Measurements from ENCODE around the gene SOHLH2. TPM values are rescaled to one million over a fixed set of nuclear protein-coding genes. Genes with fewer than 3 reads are reported as not detected.

The SOHLH2 gene
- total and polyA plus RNA-seq, 4 donors, result 0.84 TPM; not detected in 3

DNA sequence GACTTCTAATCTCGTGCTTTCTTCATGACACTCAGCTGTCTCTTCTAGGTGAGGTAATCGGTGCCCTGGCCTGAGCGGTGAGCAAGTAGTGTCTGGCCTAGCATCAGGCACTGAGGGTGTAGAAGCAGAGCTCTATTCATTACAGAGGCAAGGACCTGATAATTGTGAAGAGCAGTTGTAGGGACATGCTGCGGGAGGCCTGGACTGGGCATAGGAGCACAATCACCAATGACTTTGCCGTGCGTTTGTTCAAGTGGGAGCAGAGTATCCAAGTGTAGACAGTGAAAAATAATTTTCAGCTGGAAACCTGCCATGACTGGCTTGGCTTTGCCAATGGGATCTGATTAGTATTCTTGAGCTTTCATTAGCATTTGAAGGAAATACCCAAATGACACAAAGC is 51.1 kb downstream of the SOHLH2 start:
- Histone ChIP-seq H3K36me3 (ENCODE audit: control insufficient read depth in 4 of 4, insufficient read depth in 3 of 4, low read depth in 1 of 4, low read length in 3 of 4) (no peaks in the 10 kb centered on the region), H3K27ac (ENCODE audit: low read depth in 1 of 2, low read length in 2 of 2) (no peak overlapping the region), H3K4me3 (ENCODE audit: low read depth in 1 of 3, low read length in 3 of 3) (no peak overlapping the region), H3K9ac (ENCODE audit: low read depth in 1 of 2, low read length in 2 of 2) (no peak overlapping the region), H3K27me3 (ENCODE audit: control insufficient read depth in 4 of 4, insufficient read depth in 4 of 4, low read length in 3 of 4) (no peaks in the 10 kb centered on the region), H3K4me1 (ENCODE audit: control insufficient read depth in 4 of 4, insufficient read depth in 4 of 4, low read length in 3 of 4) (no peaks in the 10 kb centered on the region), H3K9me3 (ENCODE audit: control insufficient read depth in 4 of 4, low read length in 3 of 4) (no peaks in the 10 kb centered on the region)
- DNase-seq (ENCODE audit: low spot score), result no peak
- TF ChIP-seq FOXA1 (IDR thresholded peaks at IDR 0.05) (no peak), SP1 (IDR thresholded peaks at IDR 0.05) (no peak), RXRA (IDR thresholded peaks at IDR 0.05) (no peak), TAF1 (conservative IDR thresholded peaks at IDR 0.05) (no peak), YY1 (IDR thresholded peaks at IDR 0.05) (no peak), GABPA (IDR thresholded peaks at IDR 0.05 in 1 of 2, conservative IDR thresholded peaks at IDR 0.05 in 1 of 2) (no peak), HNF4A (conservative IDR thresholded peaks at IDR 0.05) (no peak), EGR1 (IDR thresholded peaks at IDR 0.05; ENCODE audit: low read depth in 2 of 2) (no peak), FOXA2 (IDR thresholded peaks at IDR 0.05) (no peak), HNF4G (IDR thresholded peaks at IDR 0.05) (no peak), JUND (IDR thresholded peaks at IDR 0.05) (no peak), NR2F2 (IDR thresholded peaks at IDR 0.05) (no peak), RAD21 (IDR thresholded peaks at IDR 0.05) (no peak)
- TF ChIP-seq, protein P1, sequence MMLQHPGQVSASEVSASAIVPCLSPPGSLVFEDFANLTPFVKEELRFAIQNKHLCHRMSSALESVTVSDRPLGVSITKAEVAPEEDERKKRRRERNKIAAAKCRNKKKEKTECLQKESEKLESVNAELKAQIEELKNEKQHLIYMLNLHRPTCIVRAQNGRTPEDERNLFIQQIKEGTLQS (IDR thresholded peaks at IDR 0.05), result no peak
- TF ChIP-seq, protein P2, sequence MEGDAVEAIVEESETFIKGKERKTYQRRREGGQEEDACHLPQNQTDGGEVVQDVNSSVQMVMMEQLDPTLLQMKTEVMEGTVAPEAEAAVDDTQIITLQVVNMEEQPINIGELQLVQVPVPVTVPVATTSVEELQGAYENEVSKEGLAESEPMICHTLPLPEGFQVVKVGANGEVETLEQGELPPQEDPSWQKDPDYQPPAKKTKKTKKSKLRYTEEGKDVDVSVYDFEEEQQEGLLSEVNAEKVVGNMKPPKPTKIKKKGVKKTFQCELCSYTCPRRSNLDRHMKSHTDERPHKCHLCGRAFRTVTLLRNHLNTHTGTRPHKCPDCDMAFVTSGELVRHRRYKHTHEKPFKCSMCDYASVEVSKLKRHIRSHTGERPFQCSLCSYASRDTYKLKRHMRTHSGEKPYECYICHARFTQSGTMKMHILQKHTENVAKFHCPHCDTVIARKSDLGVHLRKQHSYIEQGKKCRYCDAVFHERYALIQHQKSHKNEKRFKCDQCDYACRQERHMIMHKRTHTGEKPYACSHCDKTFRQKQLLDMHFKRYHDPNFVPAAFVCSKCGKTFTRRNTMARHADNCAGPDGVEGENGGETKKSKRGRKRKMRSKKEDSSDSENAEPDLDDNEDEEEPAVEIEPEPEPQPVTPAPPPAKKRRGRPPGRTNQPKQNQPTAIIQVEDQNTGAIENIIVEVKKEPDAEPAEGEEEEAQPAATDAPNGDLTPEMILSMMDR (IDR thresholded peaks at IDR 0.05; ENCODE audit: low read depth, low read length, missing input control), result no peak
- TF ChIP-seq, protein P3, sequence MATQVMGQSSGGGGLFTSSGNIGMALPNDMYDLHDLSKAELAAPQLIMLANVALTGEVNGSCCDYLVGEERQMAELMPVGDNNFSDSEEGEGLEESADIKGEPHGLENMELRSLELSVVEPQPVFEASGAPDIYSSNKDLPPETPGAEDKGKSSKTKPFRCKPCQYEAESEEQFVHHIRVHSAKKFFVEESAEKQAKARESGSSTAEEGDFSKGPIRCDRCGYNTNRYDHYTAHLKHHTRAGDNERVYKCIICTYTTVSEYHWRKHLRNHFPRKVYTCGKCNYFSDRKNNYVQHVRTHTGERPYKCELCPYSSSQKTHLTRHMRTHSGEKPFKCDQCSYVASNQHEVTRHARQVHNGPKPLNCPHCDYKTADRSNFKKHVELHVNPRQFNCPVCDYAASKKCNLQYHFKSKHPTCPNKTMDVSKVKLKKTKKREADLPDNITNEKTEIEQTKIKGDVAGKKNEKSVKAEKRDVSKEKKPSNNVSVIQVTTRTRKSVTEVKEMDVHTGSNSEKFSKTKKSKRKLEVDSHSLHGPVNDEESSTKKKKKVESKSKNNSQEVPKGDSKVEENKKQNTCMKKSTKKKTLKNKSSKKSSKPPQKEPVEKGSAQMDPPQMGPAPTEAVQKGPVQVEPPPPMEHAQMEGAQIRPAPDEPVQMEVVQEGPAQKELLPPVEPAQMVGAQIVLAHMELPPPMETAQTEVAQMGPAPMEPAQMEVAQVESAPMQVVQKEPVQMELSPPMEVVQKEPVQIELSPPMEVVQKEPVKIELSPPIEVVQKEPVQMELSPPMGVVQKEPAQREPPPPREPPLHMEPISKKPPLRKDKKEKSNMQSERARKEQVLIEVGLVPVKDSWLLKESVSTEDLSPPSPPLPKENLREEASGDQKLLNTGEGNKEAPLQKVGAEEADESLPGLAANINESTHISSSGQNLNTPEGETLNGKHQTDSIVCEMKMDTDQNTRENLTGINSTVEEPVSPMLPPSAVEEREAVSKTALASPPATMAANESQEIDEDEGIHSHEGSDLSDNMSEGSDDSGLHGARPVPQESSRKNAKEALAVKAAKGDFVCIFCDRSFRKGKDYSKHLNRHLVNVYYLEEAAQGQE (IDR thresholded peaks at IDR 0.05), result no peak
- TF ChIP-seq, protein P4, sequence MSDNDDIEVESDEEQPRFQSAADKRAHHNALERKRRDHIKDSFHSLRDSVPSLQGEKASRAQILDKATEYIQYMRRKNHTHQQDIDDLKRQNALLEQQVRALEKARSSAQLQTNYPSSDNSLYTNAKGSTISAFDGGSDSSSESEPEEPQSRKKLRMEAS (IDR thresholded peaks at IDR 0.05), result no peak
- TF ChIP-seq, protein P5, sequence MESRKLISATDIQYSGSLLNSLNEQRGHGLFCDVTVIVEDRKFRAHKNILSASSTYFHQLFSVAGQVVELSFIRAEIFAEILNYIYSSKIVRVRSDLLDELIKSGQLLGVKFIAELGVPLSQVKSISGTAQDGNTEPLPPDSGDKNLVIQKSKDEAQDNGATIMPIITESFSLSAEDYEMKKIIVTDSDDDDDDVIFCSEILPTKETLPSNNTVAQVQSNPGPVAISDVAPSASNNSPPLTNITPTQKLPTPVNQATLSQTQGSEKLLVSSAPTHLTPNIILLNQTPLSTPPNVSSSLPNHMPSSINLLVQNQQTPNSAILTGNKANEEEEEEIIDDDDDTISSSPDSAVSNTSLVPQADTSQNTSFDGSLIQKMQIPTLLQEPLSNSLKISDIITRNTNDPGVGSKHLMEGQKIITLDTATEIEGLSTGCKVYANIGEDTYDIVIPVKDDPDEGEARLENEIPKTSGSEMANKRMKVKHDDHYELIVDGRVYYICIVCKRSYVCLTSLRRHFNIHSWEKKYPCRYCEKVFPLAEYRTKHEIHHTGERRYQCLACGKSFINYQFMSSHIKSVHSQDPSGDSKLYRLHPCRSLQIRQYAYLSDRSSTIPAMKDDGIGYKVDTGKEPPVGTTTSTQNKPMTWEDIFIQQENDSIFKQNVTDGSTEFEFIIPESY (IDR thresholded peaks at IDR 0.05), result no peak
- 81% methylated on average over 6 of the region's 6 CpGs for WGBS

Data from liver (tissue), 9 donors.